KMS-11 (cell line): ENCODE measurements around the gene MYO18A.

Experiments
- H2AFZ ChIP-seq: fragments of 200-600 bp; sonication (generic); 2 replicates; pipeline ENCODE4 v1.6.1; 2016; ENCODE audit warnings: antibody characterized with exemption, mixed run types, low read depth
- H3K27ac ChIP-seq: fragments of 200-600 bp; sonication (generic); 2 replicates; pipeline ENCODE4 v1.6.1; 2016; ENCODE audit warnings: mild to moderate bottlenecking, mixed run types
- H3K27me3 ChIP-seq: fragments of 200-600 bp; sonication (generic); 2 replicates; pipeline ENCODE4 v1.6.1; 2017; ENCODE audit warnings: mild to moderate bottlenecking, low read depth, mixed run types, moderate library complexity; ENCODE audit not compliant: insufficient read depth
- H3K36me3 ChIP-seq: fragments of 200-600 bp; sonication (generic); 2 replicates; pipeline ENCODE4 v1.6.1; 2017; ENCODE audit warnings: mild to moderate bottlenecking, mixed run types; ENCODE audit not compliant: insufficient read depth
- H3K4me1 ChIP-seq: fragments of 200-600 bp; sonication (generic); 2 replicates; pipeline ENCODE4 v1.6.1; 2016; ENCODE audit warnings: mild to moderate bottlenecking, low read depth, mixed run types; ENCODE audit not compliant: poor library complexity, severe bottlenecking
- H3K4me2 ChIP-seq: fragments of 200-600 bp; sonication (generic); 2 replicates; pipeline ENCODE4 v1.7.0; 2016; ENCODE audit warnings: mild to moderate bottlenecking, mixed run types
- H3K4me3 ChIP-seq: fragments of 200-600 bp; sonication (generic); IDR thresholded peaks from 2 replicates; pipeline ENCODE4 v1.6.1; 2017; ENCODE audit warnings: low read depth, low read length, mixed read lengths; ENCODE audit not compliant: insufficient read depth
- H3K79me2 ChIP-seq: fragments of 200-600 bp; sonication (generic); 2 replicates; pipeline ENCODE4 v1.6.1; 2016; ENCODE audit warnings: low read depth, mixed run types; ENCODE audit not compliant: insufficient read depth
- H3K9ac ChIP-seq: fragments of 200-600 bp; sonication (generic); 2 replicates; pipeline ENCODE4 v1.6.1; 2016; ENCODE audit warnings: mild to moderate bottlenecking, mixed run types
- H4K20me1 ChIP-seq: fragments of 200-600 bp; sonication (generic); 2 replicates; pipeline ENCODE4 v1.6.1; 2016; ENCODE audit warnings: mild to moderate bottlenecking, mixed run types; ENCODE audit not compliant: insufficient read depth
- CTCF ChIP-seq: fragments of 200-600 bp; sonication (generic); conservative IDR thresholded peaks from 2 replicates; pipeline ENCODE4 v1.6.1; 2017; ENCODE audit warnings: low read depth, mild to moderate bottlenecking, antibody characterized with exemption, low read length, moderate library complexity, mixed read lengths

The MYO18A gene

GRCh38 chr17:29100296-29100695, 79.9 kb downstream of the MYO18A start:
- Histone ChIP-seq H3K4me2 (no peak overlapping the region), H3K27ac (no peak overlapping the region), H3K4me3 (no peak overlapping the region), H3K79me2 (no peaks in the 10 kb centered on the region), H4K20me1 (no peaks in the 10 kb centered on the region), H3K36me3 (no peaks in the 10 kb centered on the region), H3K9ac (no peak overlapping the region), H3K27me3 (no peaks in the 10 kb centered on the region), H2AFZ (no peak overlapping the region), H3K4me1 (no peaks in the 10 kb centered on the region)
- no peak for TF ChIP-seq CTCF

- H3K27me3 ChIP-seq: no peaks in the 10 kb centered on the region
- no peak overlapping the region for H2AFZ ChIP-seq
- no peaks in the 10 kb centered on the region for H3K79me2 ChIP-seq
- no peaks in the 10 kb centered on the region for H4K20me1 ChIP-seq
- no peak overlapping the region for H3K4me2 ChIP-seq
- no peak overlapping the region for H3K9ac ChIP-seq
- no peak overlapping the region for H3K4me3 ChIP-seq
- no peak for TF ChIP-seq CTCF
- no peaks in the 10 kb centered on the region for H3K36me3 ChIP-seq
- H3K27ac ChIP-seq: no peak overlapping the region
- no peaks in the 10 kb centered on the region for H3K4me1 ChIP-seq
Measured at GRCh38 chr17:29099527-29099926, 80.7 kb downstream of the MYO18A start.

- H4K20me1 ChIP-seq: no peaks in the 10 kb centered on the region
- no peaks in the 10 kb centered on the region for H3K36me3 ChIP-seq
- no peaks in the 10 kb centered on the region for H3K27me3 ChIP-seq
Measured at GRCh38 chr17:29096094-29096493, 84.1 kb downstream of the MYO18A start.

GRCh38 chr17:29095439-29095838, 84.8 kb downstream of the MYO18A start:
- Histone ChIP-seq H3K27ac (no peak overlapping the region), H4K20me1 (no peaks in the 10 kb centered on the region), H3K9ac (no peak overlapping the region), H3K4me3 (no peak overlapping the region), H3K27me3 (no peaks in the 10 kb centered on the region), H3K4me2 (no peak overlapping the region), H2AFZ (no peak overlapping the region), H3K36me3 (no peaks in the 10 kb centered on the region), H3K4me1 (no peaks in the 10 kb centered on the region), H3K79me2 (no peaks in the 10 kb centered on the region)
- no peak for TF ChIP-seq CTCF

More at GRCh38 chr17:29096094-29096493, 84.1 kb downstream of the MYO18A start:
- H3K9ac ChIP-seq: no peak overlapping the region
- no peak overlapping the region for H3K4me3 ChIP-seq
- no peaks in the 10 kb centered on the region for H3K4me1 ChIP-seq
- TF ChIP-seq CTCF: no peak
- no peak overlapping the region for H3K27ac ChIP-seq
- H3K79me2 ChIP-seq: no peaks in the 10 kb centered on the region
- no peak overlapping the region for H3K4me2 ChIP-seq
- no peak overlapping the region for H2AFZ ChIP-seq
